ENCODE measurements around the gene UGT1A9. TPM values are rescaled to one million over a fixed set of nuclear protein-coding genes. Genes with fewer than 3 reads are reported as not detected.

UGT1A9 gene
- total RNA-seq, 4 donors from 2014 or later = not detected

DNA sequence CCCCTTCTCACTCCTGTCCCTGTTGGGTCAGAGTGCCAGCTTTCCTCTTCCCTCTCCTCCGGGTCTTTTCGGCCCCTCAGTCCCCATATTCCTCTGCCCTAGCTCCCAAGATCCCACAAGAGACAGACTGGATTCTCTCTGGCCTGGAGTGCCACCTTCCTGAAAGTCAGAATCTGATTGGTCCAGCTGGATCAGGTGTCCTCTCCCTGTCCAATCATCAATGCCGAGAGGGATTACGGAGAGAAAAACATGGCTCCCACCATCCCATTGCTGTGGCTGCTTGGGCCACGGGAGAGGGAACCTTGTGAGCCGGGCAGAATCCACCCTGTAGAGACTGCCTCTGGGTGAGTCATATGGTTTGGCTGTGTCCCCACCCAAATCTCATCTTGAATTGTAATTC, 103.7 kb downstream of the UGT1A9 start:
- DNase-seq = no peak
- intact Hi-C loops (cut with DNase I; ENCODE audit: low total_unique reads) = no loop called here

DNA sequence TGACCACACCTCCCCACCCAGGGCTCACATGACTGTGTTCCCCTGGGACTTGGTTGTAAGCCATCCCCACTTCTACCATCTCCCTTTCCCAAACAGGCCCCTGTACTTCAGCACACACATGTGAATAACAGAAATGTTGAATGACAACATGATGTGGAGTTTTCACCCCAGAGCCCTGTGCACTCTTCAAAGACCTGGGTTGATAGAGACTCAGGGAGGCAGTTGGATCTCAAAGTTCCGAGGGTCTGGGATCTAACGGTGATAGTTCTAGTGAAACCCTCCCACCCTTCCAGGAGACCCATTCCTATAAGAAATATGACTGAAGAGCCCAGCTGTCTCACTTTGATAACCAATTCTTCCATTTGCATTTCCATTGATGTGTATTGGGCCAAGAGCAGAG, 106.3 kb downstream of the UGT1A9 start, which contains the start of gene MROH2A:
Gene MROH2A, plus strand, starts transcription at position 301 of the 400 bp plus-strand sequence. CDS start 1,029 bp downstream, outside the sequence.
- H3K27me3 ChIP-seq = no peaks in the 10 kb centered on the region
- intact Hi-C loops (cut with DNase I; ENCODE audit: low total_unique reads) = no loop called here
- no peaks in the 10 kb centered on the region for H3K4me1 ChIP-seq
- no peak within 1 kb of the TSS for H3K4me3 ChIP-seq
- H3K27ac ChIP-seq = no peak within 1 kb of the TSS
- TF ChIP-seq POLR2A (IDR thresholded peaks at IDR 0.05) = no peak
- TF ChIP-seq, protein P1, sequence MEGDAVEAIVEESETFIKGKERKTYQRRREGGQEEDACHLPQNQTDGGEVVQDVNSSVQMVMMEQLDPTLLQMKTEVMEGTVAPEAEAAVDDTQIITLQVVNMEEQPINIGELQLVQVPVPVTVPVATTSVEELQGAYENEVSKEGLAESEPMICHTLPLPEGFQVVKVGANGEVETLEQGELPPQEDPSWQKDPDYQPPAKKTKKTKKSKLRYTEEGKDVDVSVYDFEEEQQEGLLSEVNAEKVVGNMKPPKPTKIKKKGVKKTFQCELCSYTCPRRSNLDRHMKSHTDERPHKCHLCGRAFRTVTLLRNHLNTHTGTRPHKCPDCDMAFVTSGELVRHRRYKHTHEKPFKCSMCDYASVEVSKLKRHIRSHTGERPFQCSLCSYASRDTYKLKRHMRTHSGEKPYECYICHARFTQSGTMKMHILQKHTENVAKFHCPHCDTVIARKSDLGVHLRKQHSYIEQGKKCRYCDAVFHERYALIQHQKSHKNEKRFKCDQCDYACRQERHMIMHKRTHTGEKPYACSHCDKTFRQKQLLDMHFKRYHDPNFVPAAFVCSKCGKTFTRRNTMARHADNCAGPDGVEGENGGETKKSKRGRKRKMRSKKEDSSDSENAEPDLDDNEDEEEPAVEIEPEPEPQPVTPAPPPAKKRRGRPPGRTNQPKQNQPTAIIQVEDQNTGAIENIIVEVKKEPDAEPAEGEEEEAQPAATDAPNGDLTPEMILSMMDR (IDR thresholded peaks at IDR 0.05) = no peak
- no peaks in the 10 kb centered on the region for H3K36me3 ChIP-seq
- H3K9me3 ChIP-seq = no peaks in the 10 kb centered on the region
- no peak for DNase-seq

More for the DNA sequence above, 103.7 kb downstream of the UGT1A9 start:
- Histone ChIP-seq H3K4me1 (no peaks in the 10 kb centered on the region), H3K9me3 (no peaks in the 10 kb centered on the region), H3K27ac (no peak overlapping the region), H3K4me3 (no peak overlapping the region), H3K27me3 (no peaks in the 10 kb centered on the region), H3K36me3 (no peaks in the 10 kb centered on the region)
- TF ChIP-seq POLR2A (IDR thresholded peaks at IDR 0.05) = no peak
- TF ChIP-seq, protein P1 (IDR thresholded peaks at IDR 0.05) = no peak

DNA sequence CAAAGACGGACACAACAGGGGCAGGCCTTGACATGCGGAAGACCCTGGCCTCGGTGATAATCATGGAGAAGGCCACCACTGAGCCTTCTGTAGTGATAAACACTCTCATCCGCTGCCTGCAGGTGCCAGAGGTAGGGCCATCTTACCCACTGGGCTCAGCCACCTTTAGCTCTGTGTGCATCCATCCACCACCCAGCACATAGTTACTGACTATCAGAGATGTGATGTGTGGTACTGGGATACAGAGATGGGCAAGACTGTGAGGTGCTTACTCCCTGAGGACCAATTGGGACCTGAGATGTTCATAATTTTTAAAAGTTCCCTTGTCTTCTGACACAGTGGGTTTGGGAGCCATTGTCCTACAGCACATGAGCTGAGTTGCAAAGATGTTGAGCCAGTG, 108.0 kb downstream of the UGT1A9 start:
- Histone ChIP-seq H3K4me3 (no peak overlapping the region), H3K9me3 (no peaks in the 10 kb centered on the region), H3K4me1 (no peaks in the 10 kb centered on the region), H3K36me3 (no peaks in the 10 kb centered on the region), H3K27me3 (no peaks in the 10 kb centered on the region), H3K27ac (no peak overlapping the region)
- TF ChIP-seq POLR2A (IDR thresholded peaks at IDR 0.05) = no peak
- TF ChIP-seq, protein P1 (IDR thresholded peaks at IDR 0.05) = no peak
- intact Hi-C loops (cut with DNase I; ENCODE audit: low total_unique reads) = no loop called here
- no peak for DNase-seq

DNA sequence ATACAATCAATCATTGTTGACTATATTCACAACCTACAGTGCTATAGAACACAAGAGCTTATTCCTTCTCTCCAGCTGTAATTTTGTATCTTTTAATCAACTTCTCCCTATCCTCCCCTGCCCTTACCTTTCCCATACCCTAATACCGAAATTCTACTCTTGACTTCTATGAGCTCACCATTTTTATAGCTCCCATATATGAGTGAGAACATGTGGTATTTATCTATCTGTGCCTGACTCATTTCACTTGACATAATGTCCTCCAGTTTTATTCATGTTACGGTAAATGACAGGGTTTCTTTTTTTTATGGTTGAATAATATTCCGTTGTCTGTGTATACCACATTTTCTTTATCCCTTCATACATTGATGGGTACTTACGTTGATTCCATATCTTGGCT, 109.1 kb downstream of the UGT1A9 start:
- TF ChIP-seq POLR2A (IDR thresholded peaks at IDR 0.05) = no peak
- TF ChIP-seq, protein P1 (IDR thresholded peaks at IDR 0.05) = no peak
- intact Hi-C loops (cut with DNase I; ENCODE audit: low total_unique reads) = no loop called here
- H3K4me1 ChIP-seq = no peaks in the 10 kb centered on the region
- no peaks in the 10 kb centered on the region for H3K36me3 ChIP-seq
- no peak for DNase-seq
- H3K9me3 ChIP-seq = no peaks in the 10 kb centered on the region
- no peak overlapping the region for H3K27ac ChIP-seq
- H3K4me3 ChIP-seq = no peak overlapping the region
- H3K27me3 ChIP-seq = no peaks in the 10 kb centered on the region

DNA sequence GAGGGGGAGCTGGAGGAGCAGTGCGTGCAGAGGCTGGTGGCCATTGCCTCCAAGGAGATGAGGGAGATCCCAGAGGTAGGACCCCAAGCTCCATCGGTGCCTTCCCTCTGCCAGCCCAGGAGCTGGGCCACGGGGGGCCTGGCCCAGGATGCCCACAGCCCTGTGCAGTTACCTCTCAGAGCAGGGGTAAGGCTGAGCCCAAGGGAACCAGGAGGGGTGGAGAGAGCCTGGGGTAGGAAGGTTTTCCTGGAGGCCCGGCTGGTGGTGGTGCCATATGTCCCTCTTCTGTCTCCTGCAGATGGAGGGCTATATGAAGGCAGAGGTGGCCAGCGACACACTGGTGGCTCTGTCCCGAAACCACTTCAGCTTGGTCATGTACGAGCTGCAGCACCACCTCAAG, 117.9 kb downstream of the UGT1A9 start:
- H3K4me1 ChIP-seq = no peaks in the 10 kb centered on the region
- intact Hi-C loops (cut with DNase I; ENCODE audit: low total_unique reads) = no loop called here
- no peaks in the 10 kb centered on the region for H3K9me3 ChIP-seq
- no peaks in the 10 kb centered on the region for H3K27me3 ChIP-seq
- no peaks in the 10 kb centered on the region for H3K36me3 ChIP-seq
- H3K27ac ChIP-seq = no peak overlapping the region
- no peak overlapping the region for H3K4me3 ChIP-seq
- DNase-seq = no peak
- TF ChIP-seq, protein P1 (IDR thresholded peaks at IDR 0.05) = no peak
- TF ChIP-seq POLR2A (IDR thresholded peaks at IDR 0.05) = no peak
